NCI-H2227 (cell line): ENCODE data around the gene SLC25A48.

Experiments
- DNase-seq: peaks from one replicate; lab custom pipeline; 2025; ENCODE audit not compliant: unreplicated experiment; lab: John Stamatoyannopoulos, UW

The SLC25A48 gene

DNA sequence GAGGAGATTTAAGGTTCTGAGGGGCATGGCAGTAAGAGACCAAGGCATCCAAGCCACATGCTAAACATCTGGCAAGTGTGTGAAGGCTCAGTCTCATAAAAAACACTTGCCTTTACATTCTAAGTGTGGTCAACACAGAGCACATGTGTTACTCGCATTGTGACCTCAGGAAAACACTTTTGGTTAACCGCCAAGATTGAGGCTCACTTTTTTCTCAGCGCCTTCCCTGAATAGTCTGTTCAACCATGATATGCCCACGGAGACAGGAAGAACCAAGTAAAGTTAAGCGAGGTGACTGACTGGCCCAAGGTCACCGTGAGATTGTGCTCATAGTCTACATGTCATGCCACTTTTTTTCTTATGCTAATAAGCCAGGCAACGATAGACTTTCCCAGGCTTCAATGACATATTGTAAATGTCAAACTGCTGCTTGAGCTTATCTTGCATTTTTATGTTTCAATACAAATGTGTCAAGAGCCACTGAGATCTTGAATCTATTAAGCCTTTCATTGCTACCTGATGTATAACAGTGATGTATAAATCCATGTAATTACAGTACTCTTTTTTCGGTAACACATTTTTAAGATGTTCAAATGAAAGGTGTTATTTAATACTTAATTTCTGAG lies 82.3 kb downstream of the SLC25A48 start:
- DNase-seq = no peak

- no peak for DNase-seq
Measured at GRCh38 chr5:135920199-135920598, 85.7 kb downstream of the SLC25A48 start.

- DNase-seq = no peak
Measured at GRCh38 chr5:135921388-135921787, 86.9 kb downstream of the SLC25A48 start.

DNA sequence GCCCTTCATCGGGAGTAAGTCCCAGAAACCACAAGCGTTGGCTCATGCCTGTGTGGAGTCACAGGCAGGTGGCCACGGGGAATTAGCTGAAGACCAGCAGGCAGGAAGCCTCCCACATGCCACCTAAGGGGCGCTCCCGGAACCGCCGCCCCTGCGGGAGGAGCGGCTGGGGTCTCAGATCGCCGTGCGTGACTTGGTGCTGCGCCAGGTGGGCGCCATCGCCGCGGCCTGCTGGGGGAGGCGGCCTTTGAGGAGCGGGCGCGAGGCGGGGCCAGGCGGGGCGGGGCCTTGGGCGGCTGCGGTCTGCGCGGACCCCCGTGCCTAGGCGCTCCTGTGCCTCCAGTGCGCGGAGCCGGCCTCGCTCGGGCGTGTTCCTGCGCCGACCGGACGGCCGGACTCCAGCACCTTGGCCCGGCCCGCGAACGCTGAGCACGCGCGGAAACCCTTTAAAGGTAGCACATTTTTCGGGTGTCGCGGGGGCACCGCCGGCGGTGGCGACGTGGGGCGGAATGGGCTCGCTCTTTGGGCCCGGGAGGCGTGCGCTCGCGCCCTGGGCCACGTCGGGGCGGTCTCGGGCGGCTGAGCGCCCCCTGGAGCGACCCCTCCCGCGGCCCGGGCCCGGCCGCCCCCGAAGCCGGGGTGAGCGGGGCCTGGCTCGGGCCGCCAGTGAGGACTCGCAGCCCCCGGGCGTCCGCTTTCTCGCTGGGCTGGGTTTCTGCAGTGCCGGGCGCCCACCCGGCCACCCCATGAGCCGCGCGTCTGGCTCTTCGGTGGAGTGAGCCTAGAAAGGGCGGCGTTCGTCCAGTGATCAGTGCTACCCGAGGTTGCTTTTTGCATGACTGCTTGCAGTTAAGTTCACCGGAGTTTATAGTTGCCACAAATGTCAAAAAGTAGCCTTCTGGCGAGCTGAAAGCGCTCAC lies 95.8 kb downstream of the SLC25A48 start:
- peak; percentile 22 for DNase-seq

- no peak for DNase-seq
Measured at GRCh38 chr5:135930949-135931295, 96.5 kb downstream of the SLC25A48 start.

- no peak for DNase-seq
Measured at GRCh38 chr5:135934939-135935338, 100.5 kb downstream of the SLC25A48 start.

- DNase-seq = no peak
Measured at GRCh38 chr5:135937245-135937911, 102.9 kb downstream of the SLC25A48 start.
